AG20443 (cell line): ENCODE results near the gene RTN4RL1.
"Not testable (repeated sequence)": the region's sequence is repeated elsewhere in the genome, so short reads cannot be mapped to it uniquely, and the experiment has no call there.

Source experiments
- DNase-seq: peaks from one replicate; pipeline ENCODE4 v3.0.0; 2012; ENCODE audit warnings: low spot score, mixed read lengths

The RTN4RL1 gene

DNA sequence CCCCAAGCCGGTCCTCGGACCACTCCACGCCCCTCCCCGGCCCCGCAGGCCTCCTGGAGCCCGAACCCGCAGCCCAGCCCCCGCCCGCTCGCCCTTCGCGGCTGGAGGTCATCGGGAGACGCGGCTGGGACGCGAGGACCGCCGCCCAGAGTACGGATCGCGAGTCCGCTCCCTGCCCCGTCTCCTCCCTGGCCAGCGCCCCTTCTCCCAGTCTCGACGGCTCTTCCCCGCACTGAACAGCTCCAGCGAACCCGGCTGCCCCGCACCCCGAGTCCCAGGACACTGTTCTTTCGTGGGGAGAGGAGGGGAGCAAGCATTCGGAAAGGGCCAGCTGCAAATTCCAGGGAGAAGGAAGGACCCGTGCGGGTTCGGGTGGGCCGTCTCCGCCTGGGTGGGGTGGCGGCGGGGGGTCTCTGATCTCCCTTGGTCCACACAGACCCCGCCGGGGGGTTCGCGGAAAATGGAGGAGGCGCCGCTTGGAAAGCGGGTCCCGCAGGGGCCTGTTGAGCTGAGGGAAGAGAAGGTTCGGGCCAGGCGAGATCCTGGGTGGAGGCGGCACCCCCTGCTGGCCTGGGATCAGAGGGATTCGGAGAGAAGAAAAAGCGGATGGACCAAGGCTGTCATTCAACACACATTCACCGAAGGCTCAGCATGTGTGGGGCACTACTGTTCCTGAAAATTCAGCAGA is 632 bp upstream of the RTN4RL1 start:
- DNase-seq: peak; percentile 86

DNA sequence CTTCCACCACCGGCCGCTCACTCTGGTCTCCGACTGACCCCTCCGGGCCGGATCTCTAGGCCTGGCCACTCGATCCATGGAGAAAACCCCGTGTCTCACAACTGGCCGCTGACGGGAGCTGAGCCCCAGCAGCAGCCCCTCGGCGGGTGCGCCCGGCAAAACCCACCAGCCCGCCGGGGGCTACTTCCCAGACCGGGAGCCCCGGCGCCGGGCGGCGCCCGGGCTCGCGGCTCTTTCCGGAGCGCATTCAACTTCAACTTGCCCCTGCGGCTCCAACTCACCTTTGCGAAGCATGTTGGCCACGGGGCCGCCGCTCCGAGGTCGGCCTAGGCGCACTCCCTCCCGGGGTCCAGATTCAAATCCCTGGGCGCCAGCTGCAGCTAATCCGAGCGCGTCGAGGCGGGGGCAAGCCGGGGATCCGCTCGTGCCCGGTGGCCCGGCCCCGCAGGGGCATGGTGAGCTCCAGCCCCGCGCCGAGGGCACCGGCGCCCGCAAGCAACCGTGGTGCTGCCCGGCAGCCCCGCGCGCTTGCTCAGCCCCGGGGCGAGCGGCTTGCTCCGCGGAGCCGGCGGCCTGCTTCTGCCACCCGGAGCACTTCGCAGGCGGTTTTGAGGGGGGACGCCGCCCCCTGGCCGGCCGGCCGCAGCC is 438 bp downstream of the RTN4RL1 start:
- DNase-seq: peak; percentile 32

DNA sequence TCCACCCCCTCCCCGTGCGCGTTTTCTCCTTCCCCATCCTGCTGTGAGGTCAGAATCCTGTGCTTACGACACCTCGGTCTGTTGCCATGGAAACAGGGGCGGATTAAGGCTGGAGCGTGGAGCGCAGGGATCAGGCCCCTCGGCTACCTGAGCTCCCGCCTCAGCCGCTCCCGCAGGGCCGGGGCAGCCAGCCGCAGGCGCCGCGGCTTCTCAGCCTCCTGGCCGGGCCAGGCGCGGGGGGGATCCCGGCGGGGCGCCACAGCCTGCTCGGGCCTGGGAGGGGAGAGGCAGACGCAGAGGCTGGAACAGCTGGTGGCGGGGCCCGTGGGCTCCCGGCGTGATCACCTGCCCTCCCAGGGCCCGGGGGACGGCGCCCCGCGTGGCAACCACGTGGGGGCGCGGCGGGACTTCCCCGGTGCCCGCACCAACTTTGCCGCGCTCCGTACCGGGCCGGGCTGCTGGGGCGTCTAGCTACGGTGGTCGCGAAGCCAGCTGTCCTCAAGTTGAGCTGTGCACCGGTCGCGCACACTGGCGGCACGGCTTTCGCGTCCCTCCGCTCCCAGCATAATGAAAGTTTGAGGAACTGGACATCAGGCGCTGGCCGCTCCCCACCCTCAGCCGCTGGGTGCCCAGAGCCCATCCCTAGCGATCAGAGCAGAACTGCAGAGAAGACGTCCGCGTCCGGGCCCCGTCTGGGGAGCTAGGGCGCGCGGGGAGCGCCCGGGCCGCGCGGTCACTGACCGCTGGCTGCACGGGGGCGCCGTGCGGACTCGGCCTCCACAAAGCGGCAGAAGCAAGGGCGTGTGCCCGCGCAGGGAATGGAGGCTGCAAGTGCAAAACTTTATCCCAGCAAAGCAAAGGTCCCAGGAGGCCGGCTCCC is 1.2 kb downstream of the RTN4RL1 start:
- DNase-seq: peak; percentile 58

DNA sequence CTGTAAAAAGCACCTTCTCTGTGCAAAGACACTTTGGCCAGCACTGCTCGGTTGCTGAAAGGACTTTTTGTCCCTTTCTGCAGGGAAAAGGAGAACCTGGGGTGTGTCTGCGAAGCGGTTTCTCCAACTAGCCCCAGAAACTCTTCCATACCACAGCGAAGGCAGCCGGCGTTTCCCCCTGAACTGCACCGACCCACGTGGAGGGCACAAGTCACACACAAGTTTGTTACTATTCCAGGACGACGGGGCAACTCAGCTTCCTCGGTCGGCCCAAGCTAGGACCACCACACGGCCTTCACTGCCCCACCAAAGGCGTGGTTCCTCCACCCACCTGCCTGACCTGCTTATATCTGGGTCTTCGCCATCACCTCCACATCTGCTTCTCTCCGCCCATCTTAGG is 1.9 kb downstream of the RTN4RL1 start:
- DNase-seq: no peak

DNA sequence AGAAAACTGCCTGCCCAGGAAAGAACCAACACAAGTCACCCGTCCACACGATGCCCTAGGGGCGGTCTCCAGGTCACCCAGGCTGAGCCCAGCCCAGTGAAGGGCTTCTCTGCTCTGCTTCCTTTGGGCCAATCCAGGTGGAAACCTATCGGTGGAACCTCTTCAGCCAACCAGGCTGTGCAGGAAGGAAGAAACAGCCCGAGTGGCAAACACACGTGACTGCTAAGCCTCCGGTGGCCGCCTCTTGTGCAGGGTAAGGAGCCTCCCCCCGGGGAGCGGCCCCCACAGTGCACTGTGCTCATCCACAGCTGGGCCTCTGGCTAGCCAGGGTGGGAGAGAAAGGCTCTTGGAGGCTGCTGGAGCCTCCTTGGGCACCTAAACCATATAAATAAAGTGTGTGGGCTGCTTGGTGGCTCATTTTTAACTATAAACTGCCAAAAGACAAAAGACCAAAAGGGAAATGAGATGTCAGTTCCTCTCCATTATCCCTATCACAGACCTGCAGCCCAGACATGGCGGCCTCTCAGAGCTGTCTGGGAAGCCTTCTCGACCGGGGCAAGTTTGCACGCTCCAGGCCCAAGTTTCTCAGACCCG is 2.4 kb downstream of the RTN4RL1 start:
- DNase-seq: no peak

DNA sequence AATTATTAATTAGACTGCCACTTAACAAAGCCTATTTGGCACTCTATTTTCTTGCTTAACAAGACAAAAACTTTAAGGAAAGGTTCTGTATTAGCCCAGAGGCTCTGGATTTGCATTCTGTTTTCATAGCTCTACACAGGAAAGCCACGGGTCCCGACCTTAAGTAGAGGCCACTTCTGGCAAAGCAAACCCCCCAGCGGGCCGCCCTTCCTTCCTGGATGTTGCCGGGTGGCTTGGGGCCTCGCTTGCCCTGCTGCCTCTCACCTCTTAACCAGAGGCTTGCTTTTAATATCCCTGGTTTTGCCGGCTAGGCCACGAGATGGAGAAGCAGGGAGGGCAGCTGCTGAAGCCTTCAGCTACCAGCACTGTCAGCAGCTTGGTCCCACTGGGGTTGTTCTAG is 4.4 kb downstream of the RTN4RL1 start:
- no peak for DNase-seq

DNA sequence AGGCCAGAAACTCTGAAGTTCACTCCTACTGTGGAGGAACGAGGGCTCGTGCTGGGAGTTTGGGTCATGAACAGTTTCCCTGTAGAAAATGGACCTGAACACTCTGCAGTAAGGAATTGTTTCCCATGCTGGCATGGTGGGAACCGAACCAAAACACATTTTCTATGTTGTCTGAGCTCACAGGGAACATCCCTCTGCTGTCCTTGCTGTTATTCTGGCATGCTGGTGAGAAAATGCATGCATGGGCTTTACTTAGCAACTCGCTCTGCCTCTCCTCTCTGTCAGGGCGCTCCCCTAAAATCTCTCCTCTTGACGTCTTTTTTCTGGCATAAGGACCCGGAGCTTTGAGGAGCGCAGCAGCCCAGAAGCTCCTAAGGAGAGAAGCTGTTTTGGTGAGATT is 5.4 kb downstream of the RTN4RL1 start:
- no peak for DNase-seq

DNA sequence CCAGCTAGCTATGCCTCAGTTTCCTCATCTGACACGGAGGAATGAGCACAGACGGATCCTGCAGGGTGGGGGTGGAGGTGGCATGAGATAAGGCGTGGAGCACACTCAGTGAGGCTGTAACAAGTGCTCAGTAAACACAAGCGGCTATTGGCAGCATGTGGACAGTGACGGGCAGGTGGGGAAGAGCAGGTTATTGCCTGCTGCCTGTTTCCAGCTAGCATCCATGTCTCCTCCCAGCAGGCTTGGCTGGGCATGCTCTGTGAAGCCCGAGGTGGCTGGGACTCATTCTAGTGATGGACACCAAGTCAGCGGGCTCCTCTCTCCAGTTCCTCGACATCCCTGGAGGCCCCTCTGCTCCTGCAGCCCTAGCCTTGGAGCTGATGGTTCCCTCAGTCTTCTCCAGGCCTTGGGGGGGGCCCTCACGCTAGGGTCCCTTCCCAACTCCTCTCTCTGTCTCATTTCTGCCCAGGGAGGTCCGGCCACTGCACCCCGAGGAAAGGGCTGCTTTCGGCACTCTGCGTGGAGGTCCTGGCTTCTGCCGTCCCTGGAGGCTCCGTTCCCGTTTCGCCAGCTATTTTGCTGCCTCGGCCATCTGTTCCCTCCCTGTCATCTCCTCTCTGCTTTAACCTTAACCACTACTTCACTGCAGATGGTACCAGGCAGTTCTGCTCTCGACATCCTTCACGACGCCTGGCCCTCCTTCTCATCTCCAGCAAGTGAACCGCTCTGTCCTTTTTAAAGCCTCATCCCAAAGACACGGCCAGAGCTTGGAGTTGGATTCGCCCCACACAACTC is 6.2 kb downstream of the RTN4RL1 start:
- no peak for DNase-seq

DNA sequence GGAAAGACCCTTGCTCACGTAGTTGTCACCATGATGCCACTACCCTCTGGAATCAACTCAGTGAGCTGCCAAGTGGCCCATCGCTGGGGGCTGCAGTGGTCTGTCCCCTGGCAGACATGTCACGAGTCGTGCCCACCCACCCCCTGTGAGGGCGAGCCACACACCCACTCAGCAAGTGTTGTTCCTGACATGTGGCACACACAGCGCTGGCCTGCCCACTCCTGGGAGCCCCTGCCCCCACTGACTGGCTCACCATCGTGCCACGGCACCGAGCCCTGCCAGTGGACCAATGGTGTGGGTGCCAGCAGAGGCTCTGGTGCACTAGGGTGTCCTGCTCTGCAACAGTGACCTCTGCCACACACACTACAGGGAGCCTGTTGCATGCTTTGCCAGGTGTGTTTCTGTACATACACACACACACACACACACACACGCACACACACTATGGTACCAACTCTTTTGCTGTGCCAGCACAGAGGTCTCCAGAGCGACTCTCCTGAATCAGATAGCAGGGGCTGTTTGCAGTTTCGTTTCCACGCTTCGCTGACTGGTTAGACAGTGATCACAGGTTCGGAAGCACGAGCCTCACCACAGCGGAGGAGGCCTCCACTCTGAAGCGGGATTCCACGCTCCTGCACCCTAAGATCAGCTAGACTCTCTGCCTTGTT is 7.7 kb downstream of the RTN4RL1 start:
- DNase-seq: no peak

DNA sequence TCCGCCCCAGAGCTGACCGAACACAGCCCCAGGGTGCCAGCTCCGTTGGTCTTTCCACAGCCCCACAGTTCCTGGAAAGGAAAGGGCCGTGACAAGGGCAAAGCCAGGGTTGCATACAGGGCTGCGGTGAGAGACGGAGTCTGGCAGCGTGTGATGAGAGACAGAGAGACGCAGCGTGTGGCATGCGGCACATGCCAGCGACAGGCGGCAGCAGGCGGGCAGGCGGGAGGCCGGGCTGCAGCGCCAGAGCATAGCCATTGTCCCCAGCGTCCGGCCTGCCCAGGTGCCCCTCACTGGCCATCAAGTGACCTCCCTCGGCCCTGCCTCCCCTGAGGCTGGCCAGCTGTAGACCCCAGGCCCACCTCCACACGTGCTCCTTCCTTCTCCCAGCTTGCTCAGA is 8.6 kb downstream of the RTN4RL1 start:
- DNase-seq: no peak

DNA sequence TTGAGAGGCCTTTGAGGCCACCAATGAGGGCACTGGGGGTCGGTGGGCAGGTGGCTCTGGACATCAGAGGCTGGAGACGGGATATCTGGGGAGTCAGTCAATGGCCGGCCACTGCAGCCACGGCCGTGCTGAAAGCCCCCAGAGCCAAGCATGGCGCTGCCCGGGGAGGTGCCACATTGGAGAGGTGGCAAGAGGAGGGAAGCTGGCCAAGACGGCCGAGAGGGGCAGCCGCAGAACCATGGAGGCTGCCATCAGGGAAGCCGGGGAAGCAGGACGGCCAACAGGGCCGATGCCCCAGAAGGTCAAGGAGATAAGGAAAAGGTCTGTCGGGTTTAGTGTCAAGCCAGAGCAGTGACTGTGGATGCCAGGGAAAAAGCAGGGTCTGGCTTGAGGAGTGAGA is 9.8 kb downstream of the RTN4RL1 start:
- DNase-seq: no peak

DNA sequence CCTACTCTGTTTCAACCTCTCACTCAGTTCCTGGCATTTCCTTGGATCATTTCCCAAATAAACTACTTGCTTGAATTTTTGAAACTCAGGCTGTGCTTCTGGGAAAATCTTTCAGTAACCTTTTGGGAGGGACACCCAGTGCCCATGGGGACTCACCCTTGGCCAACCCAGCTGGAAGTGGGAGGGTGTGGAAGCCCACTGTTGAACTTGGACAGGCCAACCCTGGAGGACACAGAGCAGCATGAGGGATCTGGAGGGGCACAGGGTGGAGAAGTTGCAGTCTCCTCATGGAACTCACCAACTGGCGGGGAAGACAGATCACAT is 11.2 kb downstream of the RTN4RL1 start:
- no peak for DNase-seq

DNA sequence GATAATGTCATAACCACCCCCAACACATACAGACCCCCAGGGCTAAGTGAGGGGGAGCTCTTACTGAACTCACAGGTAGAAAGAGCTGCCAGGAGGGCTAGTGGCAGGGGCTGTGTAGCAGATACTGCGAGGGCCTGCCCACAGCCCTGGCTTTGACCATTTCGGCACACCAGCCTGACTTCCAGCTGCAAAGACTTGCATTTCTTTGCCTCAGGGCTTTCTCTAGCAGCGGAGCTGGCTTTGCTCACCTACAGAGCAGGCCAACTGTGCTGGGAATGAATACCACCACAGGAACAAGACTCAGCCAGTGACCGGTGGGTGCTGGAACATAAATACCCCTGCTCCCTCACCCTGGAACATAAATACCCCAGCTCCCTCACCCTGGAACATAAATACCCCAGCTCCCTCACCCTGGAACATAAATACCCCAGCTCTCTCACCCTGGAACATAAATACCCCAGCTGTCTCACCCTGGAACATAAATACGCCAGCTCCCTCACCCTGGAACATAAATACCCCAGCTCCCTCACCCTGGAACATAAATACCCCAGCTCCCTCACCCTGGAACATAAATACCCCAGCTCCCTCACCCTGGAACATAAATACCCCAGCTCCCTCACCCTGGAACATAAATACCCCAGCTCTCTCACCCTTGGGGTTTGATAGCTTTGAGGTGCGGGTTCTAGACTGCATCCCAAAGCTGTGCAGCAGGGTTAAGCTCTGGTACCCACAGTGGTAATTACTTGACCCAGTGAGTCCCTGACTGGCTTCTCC is 11.7 kb downstream of the RTN4RL1 start:
- not testable (repeated sequence) for DNase-seq

DNA sequence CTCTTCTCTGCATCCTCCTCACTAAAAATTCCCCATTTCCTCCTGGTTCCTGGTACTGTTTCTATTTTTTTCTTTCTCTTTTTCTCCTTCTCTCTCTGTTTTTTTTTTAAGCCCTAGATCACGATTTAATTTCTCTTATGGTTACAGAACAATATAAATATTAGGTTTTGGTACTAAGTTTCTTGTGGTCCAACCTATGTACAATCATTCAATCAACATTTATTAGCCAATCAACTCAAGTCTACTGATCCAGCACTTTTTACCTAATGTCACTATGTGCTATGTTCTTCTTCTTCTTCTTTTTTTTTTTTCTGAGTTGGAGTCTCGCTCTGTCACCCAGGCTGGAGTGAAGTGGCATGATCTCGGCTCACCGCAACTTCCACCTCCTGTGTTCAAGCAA is 12.6 kb downstream of the RTN4RL1 start:
- DNase-seq: no peak

DNA sequence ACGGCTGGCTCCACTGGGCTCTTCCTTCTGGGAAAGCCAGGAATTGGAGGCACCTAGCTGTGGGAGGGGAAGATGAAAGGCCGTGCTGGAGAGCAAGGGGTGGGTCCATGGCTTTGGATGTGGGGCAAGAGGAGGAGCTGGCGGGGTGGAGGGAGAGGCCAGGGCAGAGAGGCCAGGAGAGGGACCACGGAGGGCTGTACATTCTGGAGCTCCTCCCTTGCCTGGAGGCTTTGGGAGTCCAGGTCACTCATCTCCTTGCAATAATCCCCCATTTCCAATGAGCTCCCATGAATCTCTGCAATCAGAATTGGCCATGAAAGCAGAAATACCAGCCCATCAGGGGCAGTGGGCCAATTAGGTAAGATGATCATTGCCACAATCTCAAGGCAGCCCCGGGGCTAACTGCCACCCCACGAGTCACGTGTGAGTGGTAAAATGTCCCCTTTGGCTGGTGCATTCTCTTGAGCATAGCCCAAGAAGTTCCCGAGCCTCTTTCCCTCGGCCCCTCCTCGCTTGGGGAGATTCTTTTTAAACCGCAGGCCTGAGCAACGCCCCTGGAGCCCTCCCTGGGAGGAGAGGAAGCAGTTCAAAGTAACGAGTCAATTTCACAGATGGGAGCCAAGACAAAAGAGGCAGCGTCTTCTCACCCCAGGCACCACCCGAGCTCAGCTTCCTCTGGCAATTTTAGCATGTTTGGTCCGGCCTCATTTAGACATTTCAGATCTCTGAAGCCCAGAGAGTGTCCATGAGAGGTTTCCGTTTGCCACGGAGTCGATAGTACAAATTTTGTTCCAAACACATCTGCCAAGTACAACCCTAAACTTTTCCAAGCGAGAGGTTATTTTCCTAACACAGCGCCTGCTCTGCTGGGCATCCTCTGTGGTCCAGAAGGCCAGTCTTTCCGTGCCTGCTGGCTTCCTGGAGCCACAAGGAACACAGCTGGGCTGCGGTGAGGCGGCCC is 13.4 kb downstream of the RTN4RL1 start:
- peak; percentile 89 for DNase-seq

DNA sequence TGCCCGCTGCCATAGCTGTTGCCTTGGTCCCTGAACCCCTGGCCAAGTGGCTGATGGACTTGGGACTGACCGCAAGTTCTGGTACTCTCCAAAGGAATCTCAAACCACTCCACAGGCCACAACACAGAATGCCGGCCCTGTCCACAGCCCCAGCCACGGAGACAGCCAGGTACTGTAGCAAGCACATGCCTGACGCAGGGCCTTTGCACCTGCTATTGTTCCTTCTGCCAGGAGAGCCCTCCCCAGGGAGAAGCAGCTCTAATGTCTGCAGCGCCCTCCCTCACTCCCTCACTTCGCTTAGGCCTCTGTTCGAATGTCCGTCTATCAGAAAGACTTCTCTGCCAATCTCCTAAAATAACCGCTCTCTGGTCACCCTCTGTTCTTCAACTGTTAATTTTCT is 15.4 kb downstream of the RTN4RL1 start:
- no peak for DNase-seq

DNA sequence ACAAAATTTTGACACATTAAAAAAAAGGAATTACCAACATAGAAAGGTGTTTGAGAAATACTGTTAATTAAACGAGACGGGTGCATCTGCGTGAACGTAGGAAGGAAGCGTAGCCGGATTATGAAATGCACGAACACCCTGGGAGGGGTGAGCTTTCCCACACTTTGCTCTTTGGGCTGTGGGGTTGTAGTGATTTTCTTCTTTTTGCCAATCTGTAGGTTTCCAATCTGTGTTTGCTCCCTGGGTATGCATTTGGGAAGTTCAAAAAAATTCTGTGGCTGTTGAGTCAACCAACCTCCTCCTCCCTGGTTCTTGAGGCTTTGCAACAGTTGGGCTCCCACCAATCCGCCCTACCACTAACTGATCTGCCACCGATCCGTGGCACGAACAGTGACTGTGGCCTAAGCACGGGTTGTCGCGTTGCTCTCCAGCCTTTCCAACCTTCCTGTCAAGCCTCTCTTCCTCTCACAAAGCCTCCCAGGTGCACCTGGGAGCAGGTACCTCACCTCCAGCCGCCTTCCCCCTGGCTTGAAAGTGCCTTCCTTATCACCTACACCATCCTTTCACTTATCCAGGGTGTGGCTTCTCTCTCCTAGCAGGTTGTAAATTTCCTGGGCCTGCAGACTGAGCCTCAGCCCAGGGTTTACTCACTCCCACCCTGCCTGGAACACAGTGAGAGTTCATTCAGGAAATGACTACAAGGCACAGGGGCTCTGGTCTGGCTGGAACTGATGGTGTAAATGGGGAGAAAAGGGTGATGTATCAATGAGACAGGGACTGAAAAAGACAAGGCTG is 16.6 kb downstream of the RTN4RL1 start:
- no peak for DNase-seq

DNA sequence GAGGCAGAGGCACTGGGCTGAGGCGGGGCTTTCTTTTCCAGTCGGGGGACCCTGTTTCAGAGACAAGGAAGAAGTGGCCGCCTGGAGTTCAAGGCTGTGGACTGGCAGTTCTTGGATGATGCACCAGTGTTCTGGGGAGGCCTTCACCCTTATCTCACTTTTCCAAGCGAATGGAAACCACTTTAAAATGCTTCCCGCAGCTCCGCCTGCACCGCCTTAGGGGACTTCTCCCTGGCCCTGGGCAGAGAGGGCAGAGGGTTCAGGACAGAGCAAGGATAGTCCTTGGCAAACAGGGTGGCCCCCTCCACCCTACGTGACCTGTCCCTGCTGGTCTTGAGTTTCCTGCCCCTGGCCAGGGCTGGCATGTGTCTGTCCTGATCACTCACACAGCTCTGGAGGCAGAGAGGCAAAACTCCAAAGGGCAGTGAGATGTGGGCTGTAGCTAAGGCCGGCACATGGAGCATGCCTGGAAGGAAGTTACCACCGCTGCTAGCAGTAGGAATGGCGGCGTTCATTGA is 20.6 kb downstream of the RTN4RL1 start:
- DNase-seq: no peak
